Measurements from ENCODE around the gene GALNT10. TPM values are rescaled to one million over a fixed set of nuclear protein-coding genes. Genes with fewer than 3 reads are reported as not detected.

Gene GALNT10
- total RNA-seq, 1 donor from 2014 or later, result 4.8 TPM

- no peak for DNase-seq
- Mint-ChIP-seq H3K4me1 (ENCODE audit: low read depth, unreplicated experiment) (peaks cover 32% of the 10 kb centered on the region), H3K36me3 (ENCODE audit: unreplicated experiment) (no peaks in the 10 kb centered on the region), H3K4me3 (ENCODE audit: unreplicated experiment) (no peak overlapping the region), H3K27me3 (ENCODE audit: unreplicated experiment) (peaks cover 8% of the 10 kb centered on the region), H3K27ac (ENCODE audit: unreplicated experiment) (no peak overlapping the region), H3K9me3 (ENCODE audit: unreplicated experiment) (peaks cover 7% of the 10 kb centered on the region)
- TF ChIP-seq CTCF (IDR thresholded peaks at IDR 0.05; ENCODE audit: partially characterized antibody, unreplicated experiment), result no peak
These were observed 4.1 kb downstream of the GALNT10 start for GRCh38 chr5:154194345-154195329.

GRCh38 chr5:154196281-154196680, 5.7 kb downstream of the GALNT10 start:
- Mint-ChIP-seq H3K27me3 (ENCODE audit: unreplicated experiment) (peaks cover 8% of the 10 kb centered on the region), H3K27ac (ENCODE audit: unreplicated experiment) (no peak overlapping the region), H3K4me3 (ENCODE audit: unreplicated experiment) (no peak overlapping the region), H3K36me3 (ENCODE audit: unreplicated experiment) (no peaks in the 10 kb centered on the region), H3K4me1 (ENCODE audit: low read depth, unreplicated experiment) (peaks cover 42% of the 10 kb centered on the region), H3K9me3 (ENCODE audit: unreplicated experiment) (peaks cover 5% of the 10 kb centered on the region)
- no peak for DNase-seq
- TF ChIP-seq CTCF (IDR thresholded peaks at IDR 0.05; ENCODE audit: partially characterized antibody, unreplicated experiment), result no peak

- peaks cover 36% of the 10 kb centered on the region for H3K4me1 Mint-ChIP-seq (ENCODE audit: low read depth, unreplicated experiment)
These were observed 6.6 kb downstream of the GALNT10 start for GRCh38 chr5:154196955-154197652.

GRCh38 chr5:154197801-154198491, 7.4 kb downstream of the GALNT10 start:
- no peak overlapping the region for H3K4me3 Mint-ChIP-seq (ENCODE audit: unreplicated experiment)
- no peak overlapping the region for H3K27ac Mint-ChIP-seq (ENCODE audit: unreplicated experiment)
- no peaks in the 10 kb centered on the region for H3K36me3 Mint-ChIP-seq (ENCODE audit: unreplicated experiment)
- H3K27me3 Mint-ChIP-seq (ENCODE audit: unreplicated experiment), result peaks cover 4% of the 10 kb centered on the region
- no peak for TF ChIP-seq CTCF (IDR thresholded peaks at IDR 0.05; ENCODE audit: partially characterized antibody, unreplicated experiment)
- no peaks in the 10 kb centered on the region for H3K9me3 Mint-ChIP-seq (ENCODE audit: unreplicated experiment)
- H3K4me1 Mint-ChIP-seq (ENCODE audit: low read depth, unreplicated experiment), result peaks cover 29% of the 10 kb centered on the region
- DNase-seq, result no peak

More at GRCh38 chr5:154196955-154197652, 6.6 kb downstream of the GALNT10 start:
- TF ChIP-seq CTCF (IDR thresholded peaks at IDR 0.05; ENCODE audit: partially characterized antibody, unreplicated experiment), result no peak
- no peak overlapping the region for H3K4me3 Mint-ChIP-seq (ENCODE audit: unreplicated experiment)
- H3K9me3 Mint-ChIP-seq (ENCODE audit: unreplicated experiment), result peaks cover 2% of the 10 kb centered on the region
- H3K27ac Mint-ChIP-seq (ENCODE audit: unreplicated experiment), result no peak overlapping the region
- H3K27me3 Mint-ChIP-seq (ENCODE audit: unreplicated experiment), result peaks cover 4% of the 10 kb centered on the region
- no peak for DNase-seq
- H3K36me3 Mint-ChIP-seq (ENCODE audit: unreplicated experiment), result no peaks in the 10 kb centered on the region
